ENCODE data around the gene SOX11. TPM values are rescaled to one million over a fixed set of nuclear protein-coding genes. Genes with fewer than 3 reads are reported as not detected.

SOX11 gene
- total RNA-seq, 2 donors from 2014 or later: not detected

GRCh38 chr2:5729416-5729815 is 37.2 kb downstream of the SOX11 start:
- TF ChIP-seq CTCF (IDR thresholded peaks at IDR 0.05): no peak
- Histone ChIP-seq H3K4me1 (ENCODE audit: control insufficient read depth in 1 of 2, low read depth in 2 of 2) (peaks cover 0 to 9% of the 10 kb centered on the region in 2 donors), H3K4me3 (no peak overlapping the region), H3K27ac (no peak overlapping the region), H3K27me3 (replicated peaks; ENCODE audit: insufficient read depth) (no peaks in the 10 kb centered on the region), H3K9me3 (no peaks in the 10 kb centered on the region), H3K36me3 (no peaks in the 10 kb centered on the region)
- no peak for DNase-seq (ENCODE audit: low spot score)
- ATAC-seq (ENCODE audit: insufficient number of reproducible peaks, low FRiP score, low read depth): no peak

- Histone ChIP-seq H3K27me3 (replicated peaks; ENCODE audit: insufficient read depth) (no peaks in the 10 kb centered on the region), H3K4me1 (ENCODE audit: control insufficient read depth in 1 of 2, low read depth in 2 of 2) (peaks cover 0 to 9% of the 10 kb centered on the region in 2 donors), H3K4me3 (no peak overlapping the region), H3K9me3 (no peaks in the 10 kb centered on the region), H3K27ac (no peak overlapping the region), H3K36me3 (no peaks in the 10 kb centered on the region)
- ATAC-seq (ENCODE audit: insufficient number of reproducible peaks, low FRiP score, low read depth) (no peak), DNase-seq (ENCODE audit: low spot score) (no peak)
- no peak for TF ChIP-seq CTCF (IDR thresholded peaks at IDR 0.05)
Observed at GRCh38 chr2:5730386-5730785, 38.2 kb downstream of the SOX11 start.

- no peak for ATAC-seq (ENCODE audit: insufficient number of reproducible peaks, low FRiP score, low read depth)
- no peak overlapping the region for H3K27ac ChIP-seq
- H3K36me3 ChIP-seq: no peaks in the 10 kb centered on the region
- no peaks in the 10 kb centered on the region for H3K9me3 ChIP-seq
- no peak for DNase-seq (ENCODE audit: low spot score)
- no peaks in the 10 kb centered on the region for H3K4me1 ChIP-seq (ENCODE audit: control insufficient read depth in 1 of 2, low read depth in 2 of 2)
- no peak for TF ChIP-seq CTCF (IDR thresholded peaks at IDR 0.05)
- H3K4me3 ChIP-seq: no peak overlapping the region
- no peaks in the 10 kb centered on the region for H3K27me3 ChIP-seq (replicated peaks; ENCODE audit: insufficient read depth)
Observed at GRCh38 chr2:5734859-5735520, 42.8 kb downstream of the SOX11 start.

DNA sequence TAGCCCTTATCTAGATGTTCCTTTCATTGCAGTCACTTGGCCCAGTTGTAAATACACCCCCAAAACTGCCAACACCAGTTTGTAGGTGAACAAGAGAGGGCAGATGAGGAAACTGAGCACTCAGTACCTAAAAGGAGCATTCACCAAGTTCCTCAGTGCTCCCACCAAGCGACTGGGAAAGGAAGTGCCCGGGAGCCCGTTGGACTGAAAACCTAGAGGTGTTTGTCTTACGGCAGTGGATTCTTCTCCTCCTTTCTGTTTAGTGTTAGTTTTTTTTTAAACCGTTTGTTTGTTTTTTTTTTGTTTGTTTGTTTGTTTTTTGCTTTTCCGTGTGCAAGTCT is 43.3 kb downstream of the SOX11 start:
- ATAC-seq (ENCODE audit: insufficient number of reproducible peaks, low FRiP score, low read depth) (no peak), DNase-seq (ENCODE audit: low spot score) (no peak)
- H3K4me1 ChIP-seq (ENCODE audit: control insufficient read depth in 1 of 2, low read depth in 2 of 2): no peaks in the 10 kb centered on the region
- H3K9me3 ChIP-seq: no peaks in the 10 kb centered on the region
- no peaks in the 10 kb centered on the region for H3K36me3 ChIP-seq
- no peak overlapping the region for H3K4me3 ChIP-seq
- no peak overlapping the region for H3K27ac ChIP-seq
- H3K27me3 ChIP-seq (replicated peaks; ENCODE audit: insufficient read depth): no peaks in the 10 kb centered on the region
- no peak for TF ChIP-seq CTCF (IDR thresholded peaks at IDR 0.05)

DNA sequence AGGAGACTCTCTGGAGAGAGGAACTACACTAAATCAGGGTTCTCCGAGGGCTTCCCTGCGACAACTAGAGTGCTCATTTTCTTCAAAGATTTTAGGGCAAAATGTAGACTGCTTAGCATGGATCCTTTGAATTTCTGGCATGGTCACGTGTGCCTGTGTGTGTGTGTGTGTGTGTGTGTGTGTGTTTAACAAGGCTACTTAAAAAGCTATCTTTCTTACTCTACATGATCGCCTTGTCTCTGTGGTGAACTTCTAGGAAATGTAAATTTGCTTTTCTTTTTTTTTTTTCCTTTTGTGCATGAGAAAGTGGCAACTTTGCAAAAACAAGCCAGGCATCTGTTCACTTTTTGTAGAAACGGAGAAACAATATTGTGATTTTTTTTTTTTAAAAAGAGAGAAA is 43.9 kb downstream of the SOX11 start:
- Histone ChIP-seq H3K36me3 (no peaks in the 10 kb centered on the region), H3K4me1 (ENCODE audit: control insufficient read depth in 1 of 2, low read depth in 2 of 2) (no peaks in the 10 kb centered on the region), H3K27me3 (replicated peaks; ENCODE audit: insufficient read depth) (no peaks in the 10 kb centered on the region), H3K9me3 (no peaks in the 10 kb centered on the region), H3K27ac (no peak overlapping the region), H3K4me3 (no peak overlapping the region)
- DNase-seq (ENCODE audit: low spot score) (no peak), ATAC-seq (ENCODE audit: insufficient number of reproducible peaks, low FRiP score, low read depth) (no peak)
- no peak for TF ChIP-seq CTCF (IDR thresholded peaks at IDR 0.05)
